Right lobe of liver (tissue), 4 donors: ENCODE measurements around the gene PCNA.

Experiments
- POLR2A ChIP-seq: fragments of 450-650 bp; IDR thresholded peaks from one replicate; pipeline ENCODE4 v1.6.1; 2017; ENCODE audit warnings: antibody characterized with exemption, mild to moderate bottlenecking
- TF ChIP-seq, protein P1 (sequence below), 4 donors: fragments of 200-600 bp in 3 of 4; fragments of 450-650 bp in 1 of 4; IDR thresholded peaks; one replicate each; pipeline versions ENCODE4 v1.5.1 to v1.8.0; 2016 to 2022; ENCODE audit warnings: antibody characterized with exemption in 4 of 4, mild to moderate bottlenecking in 2 of 4
- donor health status: DM: no; HTN: no; CAD: no.
- donor health status: DM: no; HTN: no; CAD: no.
- donor health status: DM: no; HTN: yes; CAD: no.

DNA sequence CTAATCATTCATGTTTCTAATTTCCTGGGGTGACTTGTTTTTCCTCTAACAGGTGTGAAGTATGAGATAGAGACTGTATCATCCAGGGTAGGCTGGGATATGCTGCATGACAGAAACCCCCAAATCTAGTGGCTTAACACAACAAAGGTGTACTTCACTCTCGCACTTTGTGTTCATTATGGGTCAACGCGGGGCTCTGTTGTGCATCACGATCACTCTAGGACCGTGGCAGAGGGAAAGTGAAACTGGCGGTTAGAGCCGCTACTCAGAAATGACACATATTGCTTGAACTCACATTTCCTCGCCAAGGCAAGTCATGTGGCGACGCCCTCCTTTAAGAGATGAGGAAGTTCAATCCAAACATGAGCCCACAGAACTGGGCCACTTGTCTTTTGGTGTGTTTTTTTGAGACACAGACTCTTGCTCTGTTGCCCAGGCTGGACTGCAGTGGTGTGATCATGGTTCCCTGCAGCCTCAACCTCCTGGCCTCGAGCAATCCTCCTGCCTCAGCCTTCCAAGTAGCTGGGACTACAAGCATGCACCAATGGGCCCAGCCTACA is 41.3 kb downstream of the PCNA start:
- TF ChIP-seq, protein P1, sequence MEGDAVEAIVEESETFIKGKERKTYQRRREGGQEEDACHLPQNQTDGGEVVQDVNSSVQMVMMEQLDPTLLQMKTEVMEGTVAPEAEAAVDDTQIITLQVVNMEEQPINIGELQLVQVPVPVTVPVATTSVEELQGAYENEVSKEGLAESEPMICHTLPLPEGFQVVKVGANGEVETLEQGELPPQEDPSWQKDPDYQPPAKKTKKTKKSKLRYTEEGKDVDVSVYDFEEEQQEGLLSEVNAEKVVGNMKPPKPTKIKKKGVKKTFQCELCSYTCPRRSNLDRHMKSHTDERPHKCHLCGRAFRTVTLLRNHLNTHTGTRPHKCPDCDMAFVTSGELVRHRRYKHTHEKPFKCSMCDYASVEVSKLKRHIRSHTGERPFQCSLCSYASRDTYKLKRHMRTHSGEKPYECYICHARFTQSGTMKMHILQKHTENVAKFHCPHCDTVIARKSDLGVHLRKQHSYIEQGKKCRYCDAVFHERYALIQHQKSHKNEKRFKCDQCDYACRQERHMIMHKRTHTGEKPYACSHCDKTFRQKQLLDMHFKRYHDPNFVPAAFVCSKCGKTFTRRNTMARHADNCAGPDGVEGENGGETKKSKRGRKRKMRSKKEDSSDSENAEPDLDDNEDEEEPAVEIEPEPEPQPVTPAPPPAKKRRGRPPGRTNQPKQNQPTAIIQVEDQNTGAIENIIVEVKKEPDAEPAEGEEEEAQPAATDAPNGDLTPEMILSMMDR (IDR thresholded peaks at IDR 0.05) = no peak
- TF ChIP-seq POLR2A = peak; percentile 29
